ENCODE data around the gene CYP1B1.

Gene CYP1B1

GRCh38 chr2:38077431-38077769, 1.4 kb upstream of the CYP1B1 start:
- no peaks in the 10 kb centered on the region for H3K27me3 ChIP-seq (ENCODE audit: insufficient read depth, low read length)
- H3K27ac ChIP-seq (ENCODE audit: low read depth, low read length, poor library complexity, severe bottlenecking): no peak overlapping the region
- H3K79me2 ChIP-seq (ENCODE audit: insufficient read depth, low read length): no peaks in the 10 kb centered on the region
- no peaks in the 10 kb centered on the region for H3F3A ChIP-seq (ENCODE audit: insufficient read depth, low read length)
- TF ChIP-seq, protein P1, sequence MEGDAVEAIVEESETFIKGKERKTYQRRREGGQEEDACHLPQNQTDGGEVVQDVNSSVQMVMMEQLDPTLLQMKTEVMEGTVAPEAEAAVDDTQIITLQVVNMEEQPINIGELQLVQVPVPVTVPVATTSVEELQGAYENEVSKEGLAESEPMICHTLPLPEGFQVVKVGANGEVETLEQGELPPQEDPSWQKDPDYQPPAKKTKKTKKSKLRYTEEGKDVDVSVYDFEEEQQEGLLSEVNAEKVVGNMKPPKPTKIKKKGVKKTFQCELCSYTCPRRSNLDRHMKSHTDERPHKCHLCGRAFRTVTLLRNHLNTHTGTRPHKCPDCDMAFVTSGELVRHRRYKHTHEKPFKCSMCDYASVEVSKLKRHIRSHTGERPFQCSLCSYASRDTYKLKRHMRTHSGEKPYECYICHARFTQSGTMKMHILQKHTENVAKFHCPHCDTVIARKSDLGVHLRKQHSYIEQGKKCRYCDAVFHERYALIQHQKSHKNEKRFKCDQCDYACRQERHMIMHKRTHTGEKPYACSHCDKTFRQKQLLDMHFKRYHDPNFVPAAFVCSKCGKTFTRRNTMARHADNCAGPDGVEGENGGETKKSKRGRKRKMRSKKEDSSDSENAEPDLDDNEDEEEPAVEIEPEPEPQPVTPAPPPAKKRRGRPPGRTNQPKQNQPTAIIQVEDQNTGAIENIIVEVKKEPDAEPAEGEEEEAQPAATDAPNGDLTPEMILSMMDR (IDR thresholded peaks at IDR 0.05; ENCODE audit: low read length): no peak
- no peak for TF ChIP-seq EZH2 (IDR thresholded peaks at IDR 0.05; ENCODE audit: borderline replicate concordance, low read length)
- no peak overlapping the region for H2AFZ ChIP-seq (ENCODE audit: low read length)
- no peaks in the 10 kb centered on the region for H3K4me1 ChIP-seq (ENCODE audit: insufficient read depth, low read length, severe bottlenecking)
- no peak overlapping the region for H3K4me3 ChIP-seq (ENCODE audit: low read depth, low read length, poor library complexity, severe bottlenecking)
- H3K4me2 ChIP-seq (ENCODE audit: low read length): no peak overlapping the region
- H3K36me3 ChIP-seq (ENCODE audit: insufficient read depth, low read length): no peaks in the 10 kb centered on the region
- no peaks in the 10 kb centered on the region for H4K20me1 ChIP-seq (ENCODE audit: insufficient read depth, low read length)
- H3K9me2 ChIP-seq (ENCODE audit: low read depth, low read length): no peaks in the 10 kb centered on the region
- H3K9ac ChIP-seq (ENCODE audit: low read length): no peak overlapping the region
- no peaks in the 10 kb centered on the region for H3K9me3 ChIP-seq (ENCODE audit: low read length)

- no peak overlapping the region for H3K27ac ChIP-seq (ENCODE audit: low read depth, low read length, poor library complexity, severe bottlenecking)
- H3K9me2 ChIP-seq (ENCODE audit: low read depth, low read length): no peaks in the 10 kb centered on the region
- H3K4me2 ChIP-seq (ENCODE audit: low read length): no peak overlapping the region; the same call in 1 of the 2 replicates
- H3K4me1 ChIP-seq (ENCODE audit: insufficient read depth, low read length, severe bottlenecking): no peaks in the 10 kb centered on the region
- H3K9ac ChIP-seq (ENCODE audit: low read length): no peak overlapping the region
- no peaks in the 10 kb centered on the region for H3K36me3 ChIP-seq (ENCODE audit: insufficient read depth, low read length)
- TF ChIP-seq, protein P1 (IDR thresholded peaks at IDR 0.05; ENCODE audit: low read length): no peak
- TF ChIP-seq EZH2 (IDR thresholded peaks at IDR 0.05; ENCODE audit: borderline replicate concordance, low read length): no peak
- H2AFZ ChIP-seq (ENCODE audit: low read length): no peak overlapping the region
- H3K4me3 ChIP-seq (ENCODE audit: low read depth, low read length, poor library complexity, severe bottlenecking): no peak overlapping the region
- no peaks in the 10 kb centered on the region for H3K79me2 ChIP-seq (ENCODE audit: insufficient read depth, low read length)
- no peaks in the 10 kb centered on the region for H4K20me1 ChIP-seq (ENCODE audit: insufficient read depth, low read length)
- no peaks in the 10 kb centered on the region for H3K9me3 ChIP-seq (ENCODE audit: low read length)
- H3F3A ChIP-seq (ENCODE audit: insufficient read depth, low read length): no peaks in the 10 kb centered on the region
- H3K27me3 ChIP-seq (ENCODE audit: insufficient read depth, low read length): no peaks in the 10 kb centered on the region
These were observed 919 bp upstream of the CYP1B1 start for GRCh38 chr2:38076710-38077430.

DNA sequence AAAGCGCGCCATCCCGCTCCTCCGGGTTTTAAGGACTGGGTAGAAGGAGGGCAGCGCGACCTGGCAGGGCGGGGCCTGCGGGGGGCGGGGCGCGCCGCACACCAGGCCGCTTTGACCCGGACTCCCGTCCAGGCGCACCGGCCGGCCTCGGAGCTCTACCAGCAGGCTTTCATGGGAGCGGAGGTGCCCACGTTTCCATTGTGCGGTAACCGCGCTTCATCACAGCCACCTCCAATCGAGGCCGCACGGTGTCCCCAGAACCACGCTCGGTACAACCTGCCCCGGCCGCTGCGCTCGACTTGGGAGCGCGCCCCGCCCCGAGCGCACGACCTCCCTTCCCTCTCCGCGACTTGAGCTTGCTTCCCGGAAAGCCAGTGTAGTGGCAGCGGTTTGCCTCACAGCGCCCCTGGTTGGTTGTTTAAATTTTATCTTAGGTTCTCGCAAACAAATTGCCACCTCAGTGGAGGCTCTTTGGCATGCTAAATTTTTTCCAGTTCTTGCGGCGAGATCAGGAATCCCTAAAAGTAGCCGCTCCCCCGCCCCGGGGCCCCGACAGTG, 280 bp upstream of the CYP1B1 start:
- Histone ChIP-seq H3K36me3 (ENCODE audit: insufficient read depth, low read length) (no peaks in the 10 kb centered on the region), H3F3A (ENCODE audit: insufficient read depth, low read length) (no peaks in the 10 kb centered on the region), H3K79me2 (ENCODE audit: insufficient read depth, low read length) (no peaks in the 10 kb centered on the region), H3K4me3 (ENCODE audit: low read depth, low read length, poor library complexity, severe bottlenecking) (no peak overlapping the region), H3K27me3 (ENCODE audit: insufficient read depth, low read length) (no peaks in the 10 kb centered on the region), H3K9me2 (ENCODE audit: low read depth, low read length) (no peaks in the 10 kb centered on the region), H3K27ac (ENCODE audit: low read depth, low read length, poor library complexity, severe bottlenecking) (no peak overlapping the region), H3K4me2 (ENCODE audit: low read length) (no peak overlapping the region), H4K20me1 (ENCODE audit: insufficient read depth, low read length) (no peaks in the 10 kb centered on the region), H3K4me1 (ENCODE audit: insufficient read depth, low read length, severe bottlenecking) (no peaks in the 10 kb centered on the region), H3K9ac (ENCODE audit: low read length) (no peak overlapping the region), H3K9me3 (ENCODE audit: low read length) (no peaks in the 10 kb centered on the region), H2AFZ (ENCODE audit: low read length) (no peak overlapping the region)
- TF ChIP-seq, protein P1 (IDR thresholded peaks at IDR 0.05; ENCODE audit: low read length): no peak
- TF ChIP-seq EZH2 (IDR thresholded peaks at IDR 0.05; ENCODE audit: borderline replicate concordance, low read length): no peak

Data from OCI-LY1 (cell line).